GM11168 (cell line): ENCODE results near the gene LARGE1.

ENCODE experiments used
- in situ Hi-C: fragments of 300-500 bp; cut with MboI; formaldehyde crosslinking; loops from one replicate; pipeline ENCODE4 v1.12.0; 2022; ENCODE audit warnings: low sequenced_read_pairs; ENCODE audit not compliant: unreplicated experiment

The LARGE1 gene

GRCh38 chr22:33255791-33256190 is 664.5 kb downstream of the LARGE1 start:
- in situ Hi-C loops = no loop called here

- in situ Hi-C loops = no loop called here
Observed at GRCh38 chr22:33248948-33249347, 671.3 kb downstream of the LARGE1 start.

GRCh38 chr22:33247758-33248157 is 672.5 kb downstream of the LARGE1 start:
- in situ Hi-C loops = no loop called here

GRCh38 chr22:33242078-33242477 is 678.2 kb downstream of the LARGE1 start:
- in situ Hi-C loops = no loop called here

GRCh38 chr22:33240888-33241475 is 679.3 kb downstream of the LARGE1 start:
- in situ Hi-C loops = no loop called here

- in situ Hi-C loops = no loop called here
Observed at GRCh38 chr22:33232071-33232470, 688.2 kb downstream of the LARGE1 start.

- in situ Hi-C loops = no loop called here
Observed at GRCh38 chr22:33227791-33228190, 692.5 kb downstream of the LARGE1 start.

- in situ Hi-C loops = no loop called here
Observed at GRCh38 chr22:33224841-33225240, 695.4 kb downstream of the LARGE1 start.
